Measurements from ENCODE around the gene ZDHHC11B. TPM values are rescaled to one million over a fixed set of nuclear protein-coding genes. Genes with fewer than 3 reads are reported as not detected.
"Not testable (repeated sequence)": the region's sequence is repeated elsewhere in the genome, so short reads cannot be mapped to it uniquely, and the experiment has no call there.

ZDHHC11B gene
- total and polyA plus RNA-seq, 9 donors = 1.7 to 8.0 (median 2.4) TPM

DNA sequence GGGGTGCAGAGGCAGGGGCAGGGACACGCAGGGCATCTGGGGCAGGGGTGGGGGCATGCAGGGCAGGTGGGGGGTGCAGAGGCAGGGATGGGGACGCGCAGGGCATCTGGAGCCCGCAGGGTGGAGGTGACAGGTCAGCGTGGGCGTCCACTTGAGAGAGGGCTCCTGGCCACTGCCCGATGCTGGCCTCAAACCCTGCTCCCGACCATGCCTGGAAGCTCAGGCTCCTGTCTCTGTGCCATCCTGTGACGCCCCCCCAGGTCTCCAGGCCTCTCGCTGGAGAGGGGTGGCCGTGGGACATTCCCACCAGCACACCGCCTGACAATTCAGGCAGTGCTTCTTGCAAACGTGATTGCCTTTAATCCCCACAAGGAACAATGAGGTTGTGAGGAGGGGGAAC, 33.0 kb downstream of the ZDHHC11B start:
- no peak overlapping the region for H3K4me3 ChIP-seq
- no peak overlapping the region for H3K27ac ChIP-seq
- H3K36me3 ChIP-seq = no peaks in the 10 kb centered on the region
- DNase-seq = no peak
- WGBS, 3 donors = 71 to 87% methylated on average over 12 to 13 of the region's 13 CpGs; no CpG with 5 or more reads in 1 of the 3 donors
- intact Hi-C loops (cut with DNase I) = no loop called here
- H3K9me3 ChIP-seq = no peaks in the 10 kb centered on the region
- no peaks in the 10 kb centered on the region for H3K4me1 ChIP-seq (ENCODE audit: insufficient read depth)
- TF ChIP-seq POLR2A (IDR thresholded peaks at IDR 0.05) = no peak
- TF ChIP-seq, protein P1, sequence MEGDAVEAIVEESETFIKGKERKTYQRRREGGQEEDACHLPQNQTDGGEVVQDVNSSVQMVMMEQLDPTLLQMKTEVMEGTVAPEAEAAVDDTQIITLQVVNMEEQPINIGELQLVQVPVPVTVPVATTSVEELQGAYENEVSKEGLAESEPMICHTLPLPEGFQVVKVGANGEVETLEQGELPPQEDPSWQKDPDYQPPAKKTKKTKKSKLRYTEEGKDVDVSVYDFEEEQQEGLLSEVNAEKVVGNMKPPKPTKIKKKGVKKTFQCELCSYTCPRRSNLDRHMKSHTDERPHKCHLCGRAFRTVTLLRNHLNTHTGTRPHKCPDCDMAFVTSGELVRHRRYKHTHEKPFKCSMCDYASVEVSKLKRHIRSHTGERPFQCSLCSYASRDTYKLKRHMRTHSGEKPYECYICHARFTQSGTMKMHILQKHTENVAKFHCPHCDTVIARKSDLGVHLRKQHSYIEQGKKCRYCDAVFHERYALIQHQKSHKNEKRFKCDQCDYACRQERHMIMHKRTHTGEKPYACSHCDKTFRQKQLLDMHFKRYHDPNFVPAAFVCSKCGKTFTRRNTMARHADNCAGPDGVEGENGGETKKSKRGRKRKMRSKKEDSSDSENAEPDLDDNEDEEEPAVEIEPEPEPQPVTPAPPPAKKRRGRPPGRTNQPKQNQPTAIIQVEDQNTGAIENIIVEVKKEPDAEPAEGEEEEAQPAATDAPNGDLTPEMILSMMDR (IDR thresholded peaks at IDR 0.05) = no peak
- no peak for TF ChIP-seq EP300 (IDR thresholded peaks at IDR 0.05)
- no peaks in the 10 kb centered on the region for H3K27me3 ChIP-seq

DNA sequence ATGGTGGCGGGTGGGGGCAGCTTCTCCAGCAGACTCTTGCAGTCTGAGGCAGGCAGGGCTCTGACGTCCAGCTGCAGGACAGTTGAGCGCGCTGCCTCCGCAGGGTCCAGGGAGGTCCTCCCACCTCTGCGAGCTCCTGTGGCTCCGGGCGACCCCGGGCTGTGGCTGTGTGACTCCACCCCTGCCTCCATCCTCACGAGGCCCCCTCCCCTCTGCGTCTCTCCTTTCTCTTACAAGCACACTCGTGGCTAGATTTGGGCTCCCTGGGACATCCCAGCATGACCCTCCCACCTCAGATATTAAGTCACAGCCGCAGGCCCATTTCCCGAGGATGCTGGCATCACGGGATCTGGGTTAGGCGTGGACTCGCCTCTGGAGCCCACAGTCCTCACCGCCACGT, 34.3 kb downstream of the ZDHHC11B start:
- H3K9me3 ChIP-seq; DNase-seq; H3K4me1 ChIP-seq (ENCODE audit: insufficient read depth); H3K36me3 ChIP-seq; H3K27ac ChIP-seq; H3K4me3 ChIP-seq; intact Hi-C loops (cut with DNase I); H3K27me3 ChIP-seq: not testable (repeated sequence)
- 78 to 80% (median 80%) methylated on average over 17 to 19 of the region's 19 CpGs for WGBS, 3 donors

DNA sequence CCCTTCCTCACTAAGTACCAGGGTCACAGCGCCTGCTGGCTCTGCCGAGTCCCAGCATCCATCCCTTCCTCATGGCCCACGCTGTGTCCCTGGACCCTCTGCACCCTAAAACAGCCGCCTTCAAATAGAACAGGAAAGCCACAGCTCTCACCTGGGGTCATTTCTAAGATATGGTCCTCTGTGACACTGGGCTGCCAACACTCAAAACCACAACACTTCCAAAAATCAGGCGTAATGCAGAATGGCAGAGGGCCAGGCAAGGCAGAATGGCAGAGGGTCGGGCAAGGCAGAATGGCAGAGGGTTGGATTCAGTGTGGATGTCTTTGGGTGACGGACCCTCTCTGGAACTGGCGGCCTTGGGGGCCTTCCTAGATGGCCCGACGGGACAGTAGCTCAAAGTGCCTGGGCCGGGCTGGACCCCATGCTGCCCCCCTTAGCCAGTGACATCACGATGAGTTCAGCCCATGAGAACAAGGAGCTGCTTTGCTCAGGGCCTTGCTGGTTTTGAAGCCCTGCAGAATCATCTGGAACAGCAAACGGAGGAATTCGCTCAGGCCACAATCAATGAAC, 35.3 kb downstream of the ZDHHC11B start:
- Histone ChIP-seq H3K9me3 (no peaks in the 10 kb centered on the region), H3K36me3 (no peaks in the 10 kb centered on the region), H3K4me1 (ENCODE audit: insufficient read depth) (no peaks in the 10 kb centered on the region), H3K4me3 (no peak overlapping the region), H3K27me3 (no peaks in the 10 kb centered on the region), H3K27ac (no peak overlapping the region)
- TF ChIP-seq POLR2A (IDR thresholded peaks at IDR 0.05) (no peak), EP300 (IDR thresholded peaks at IDR 0.05) (no peak)
- TF ChIP-seq, protein P1 (IDR thresholded peaks at IDR 0.05) = no peak
- intact Hi-C loops (cut with DNase I) = no loop called here
- 88 to 94% (median 92%) methylated on average over 10 to 14 of the region's 14 CpGs for WGBS, 3 donors
- DNase-seq = peak in 1 of 5 donors; percentile 1

DNA sequence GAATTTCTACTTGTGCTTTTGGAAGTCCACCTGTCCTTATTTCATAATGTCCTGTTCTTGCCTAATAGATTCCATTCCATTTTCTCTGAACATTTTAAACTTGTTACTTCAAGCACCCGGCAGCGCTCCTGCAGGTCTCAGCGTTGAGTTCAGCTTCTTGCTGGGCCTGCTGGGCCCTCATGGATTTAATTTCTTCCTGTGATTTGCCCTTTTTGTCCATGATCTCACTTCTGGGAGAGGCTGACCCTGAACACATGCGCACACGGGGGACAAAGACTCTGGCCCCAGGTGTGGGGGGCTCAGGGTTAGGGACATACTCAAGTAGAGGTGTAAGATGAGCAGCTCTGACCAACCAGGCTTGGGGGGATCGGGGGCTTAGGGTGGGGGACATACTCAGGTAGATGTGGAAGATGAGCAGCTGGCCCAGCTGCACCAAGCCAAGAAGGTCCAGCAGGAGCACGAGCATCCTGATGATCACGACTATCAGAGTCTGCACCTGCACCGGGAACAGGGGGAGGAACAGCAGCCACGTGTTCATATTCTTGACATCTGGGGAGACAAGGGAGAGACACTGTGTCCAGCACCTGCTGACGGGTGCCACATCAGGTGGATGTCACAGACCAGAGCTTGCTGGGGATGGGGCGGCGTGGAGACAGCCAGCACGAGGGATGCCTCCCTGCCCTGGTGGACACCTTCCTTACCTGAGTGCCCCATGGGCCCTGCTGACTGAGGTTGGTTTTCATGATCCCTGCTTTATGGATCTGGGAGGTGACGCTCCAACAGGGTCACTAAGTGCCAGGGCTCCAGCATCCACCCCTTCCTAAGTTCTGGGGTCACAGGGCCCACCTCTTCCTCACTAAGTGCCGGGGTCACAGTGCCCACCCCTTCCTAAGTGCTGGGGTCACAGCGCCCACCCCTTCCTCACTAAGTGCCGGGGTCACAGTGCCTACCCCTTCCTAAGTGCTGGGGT, 36.2 kb downstream of the ZDHHC11B start:
- intact Hi-C loops (cut with DNase I); H3K27me3 ChIP-seq; H3K4me1 ChIP-seq (ENCODE audit: insufficient read depth); H3K27ac ChIP-seq; H3K4me3 ChIP-seq; H3K36me3 ChIP-seq; H3K9me3 ChIP-seq: not testable (repeated sequence)
- WGBS, 3 donors = 71 to 88% (median 77%) methylated on average over 12 to 18 of the region's 18 CpGs
- peak in 1 of 5 donors; percentile 5 for DNase-seq

DNA sequence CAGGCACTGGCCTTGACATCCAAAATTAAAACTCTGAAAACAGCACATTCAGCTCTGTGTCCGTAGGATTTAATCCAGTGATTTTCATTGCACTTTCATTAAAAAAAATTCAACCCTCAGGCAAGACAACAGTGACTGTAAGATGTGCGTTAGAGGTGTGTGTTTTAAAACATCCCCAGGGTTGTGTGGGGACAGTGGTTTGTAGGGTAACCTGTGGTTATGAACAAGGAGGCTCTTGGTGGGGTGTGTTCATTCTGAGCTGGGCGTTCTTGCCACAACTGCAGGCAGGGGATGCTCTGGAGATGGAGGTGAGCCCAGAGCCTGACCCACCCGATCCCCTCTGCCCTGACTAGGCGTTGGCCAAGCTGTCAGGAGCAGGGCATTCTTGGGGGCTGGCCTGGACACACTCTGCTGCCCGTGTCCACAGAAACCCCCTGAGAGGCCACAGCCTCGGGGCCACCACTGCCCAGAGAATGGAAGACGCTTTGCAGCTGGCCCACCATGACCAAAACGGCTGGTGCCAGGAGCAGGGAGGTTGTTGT, 37.2 kb downstream of the ZDHHC11B start:
- intact Hi-C loops (cut with DNase I) = loop anchor here in 2 of 4 donors (2.0 kb wide), 1 partner anchor 93 kb away; no protein-coding TSS in a partner anchor
- 77 to 85% (median 80%) methylated on average over 5 of the region's 9 CpGs for WGBS, 3 donors
- DNase-seq; H3K27me3 ChIP-seq; H3K4me3 ChIP-seq; H3K4me1 ChIP-seq (ENCODE audit: insufficient read depth); H3K36me3 ChIP-seq; H3K9me3 ChIP-seq; H3K27ac ChIP-seq: not testable (repeated sequence)

All from ovary (tissue), 9 donors.